SU-DHL-6 (cell line): Measurements from ENCODE around the gene LILRB3.
"Not testable (repeated sequence)": the region's sequence is repeated elsewhere in the genome, so short reads cannot be mapped to it uniquely, and the experiment has no call there.

Experiments used
- H2AFZ ChIP-seq: fragments of 200-600 bp; sonication (generic); 2 replicates; pipeline ENCODE4 v1.6.1; 2014; ENCODE audit warnings: low read depth, mild to moderate bottlenecking, moderate library complexity, mixed read lengths, antibody characterized with exemption, low read length; ENCODE audit not compliant: severe bottlenecking
- H3F3A ChIP-seq: fragments of 200-600 bp; shearing (Covaris generic); 2 replicates; pipeline ENCODE4 v1.6.0; 2016; ENCODE audit warnings: antibody characterized with exemption, mild to moderate bottlenecking; ENCODE audit not compliant: insufficient read depth
- H3K27ac ChIP-seq: fragments of 200-600 bp; sonication (generic); 2 replicates; pipeline ENCODE4 v1.5.1; 2016; ENCODE audit warnings: low read depth, mild to moderate bottlenecking, low read length, moderate library complexity, mixed read lengths
- H3K27me3 ChIP-seq: fragments of 200-600 bp; sonication (generic), shearing (Covaris generic); 2 replicates; pipeline ENCODE4 v1.6.0; 2014; ENCODE audit warnings: mild to moderate bottlenecking, low read length
- H3K36me3 ChIP-seq: fragments of 200-600 bp; sonication (generic); 2 replicates; pipeline ENCODE4 v1.6.1; 2014; ENCODE audit warnings: mild to moderate bottlenecking, low read length, mixed read lengths
- H3K4me2 ChIP-seq: fragments of 300-600, 200-600 bp; shearing (Covaris generic), sonication (generic); 2 replicates; pipeline ENCODE4 v1.6.0; 2014; ENCODE audit warnings: low read length, low read depth, mild to moderate bottlenecking; ENCODE audit not compliant: poor library complexity, severe bottlenecking
- H3K4me3 ChIP-seq: fragments of 200-600 bp; sonication (generic); 2 replicates; pipeline ENCODE4 v1.5.1; 2014; ENCODE audit warnings: antibody characterized with exemption, low read length, mild to moderate bottlenecking, mixed read lengths; ENCODE audit not compliant: insufficient read depth, poor library complexity, severe bottlenecking
- H3K79me2 ChIP-seq: fragments of 200-600 bp; sonication (generic); 2 replicates; pipeline ENCODE4 v1.6.1; 2014; ENCODE audit warnings: mild to moderate bottlenecking, low read length, moderate library complexity; ENCODE audit not compliant: insufficient read depth
- H3K9ac ChIP-seq: fragments of 200-600 bp; sonication (generic); 2 replicates; pipeline ENCODE4 v1.7.0; 2014; ENCODE audit warnings: mild to moderate bottlenecking, low read length
- H3K9me2 ChIP-seq: fragments of 200-600 bp; sonication (generic); replicated peaks from 2 replicates; pipeline ENCODE4 v1.6.1; 2014; ENCODE audit warnings: low read length; ENCODE audit not compliant: insufficient read depth
- H3K9me3 ChIP-seq: fragments of 200-600 bp; sonication (generic); 2 replicates; pipeline ENCODE4 v1.6.1; 2014; ENCODE audit warnings: low read length, mixed read lengths; ENCODE audit not compliant: insufficient read depth
- H4K20me1 ChIP-seq: fragments of 200-600 bp; sonication (generic); 2 replicates; pipeline ENCODE4 v1.6.1; 2014; ENCODE audit warnings: low read depth, mild to moderate bottlenecking, antibody characterized with exemption, low read length, moderate library complexity, mixed read lengths
- CTCF ChIP-seq: fragments of 200-600 bp; sonication (generic); IDR thresholded peaks from one replicate; pipeline ENCODE4 v1.5.1; 2017; ENCODE audit warnings: antibody characterized with exemption, mild to moderate bottlenecking, low read length, moderate library complexity; ENCODE audit not compliant: insufficient read depth, poor library complexity, severe bottlenecking
- EZH2phosphoT487 ChIP-seq: fragments of 200-600 bp; sonication (generic), shearing (Covaris generic); conservative IDR thresholded peaks from 2 replicates; pipeline ENCODE4 v1.6.1; 2018; ENCODE audit warnings: mild to moderate bottlenecking, antibody characterized with exemption, low read length, moderate library complexity, mixed read lengths

The LILRB3 gene

DNA sequence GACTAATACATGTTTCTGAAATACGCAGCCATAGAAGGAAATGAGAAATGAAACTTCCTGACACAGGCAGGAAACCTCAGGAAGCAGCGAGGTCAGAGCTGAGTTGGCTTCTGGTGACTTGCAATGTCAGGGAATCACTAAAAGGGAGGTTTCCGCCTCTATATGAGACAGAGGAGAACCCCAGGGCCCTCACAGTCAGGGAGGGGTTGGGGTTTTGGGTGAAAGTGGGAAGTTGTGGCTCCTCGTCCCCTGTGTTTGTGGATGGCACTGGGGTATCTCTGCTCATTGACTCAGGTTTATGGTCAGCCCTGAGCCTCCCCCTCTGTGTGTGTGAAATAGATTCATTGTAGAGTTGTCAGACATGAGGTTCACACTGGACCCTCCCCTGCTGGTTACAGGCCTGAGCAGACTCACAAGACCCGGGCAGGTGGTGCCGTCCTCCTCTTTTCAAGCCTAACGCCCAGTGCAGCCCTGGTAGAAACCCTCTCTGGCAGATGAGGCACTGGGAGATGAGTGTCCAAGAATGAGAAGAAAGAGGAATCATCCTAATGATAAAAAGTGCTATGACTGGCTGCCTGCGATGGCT lies 25.3 kb upstream of the LILRB3 start:
- Histone ChIP-seq H3K4me3 (no peak overlapping the region), H3K36me3 (no peaks in the 10 kb centered on the region), H4K20me1 (no peaks in the 10 kb centered on the region), H3K4me2 (no peak overlapping the region), H3F3A (no peaks in the 10 kb centered on the region), H3K9ac (no peak overlapping the region), H3K79me2 (no peaks in the 10 kb centered on the region), H3K9me2 (no peaks in the 10 kb centered on the region), H3K27me3 (no peaks in the 10 kb centered on the region), H3K27ac (no peak overlapping the region), H2AFZ (no peak overlapping the region), H3K9me3 (no peaks in the 10 kb centered on the region)
- TF ChIP-seq EZH2phosphoT487: no peak
- no peak for TF ChIP-seq CTCF

DNA sequence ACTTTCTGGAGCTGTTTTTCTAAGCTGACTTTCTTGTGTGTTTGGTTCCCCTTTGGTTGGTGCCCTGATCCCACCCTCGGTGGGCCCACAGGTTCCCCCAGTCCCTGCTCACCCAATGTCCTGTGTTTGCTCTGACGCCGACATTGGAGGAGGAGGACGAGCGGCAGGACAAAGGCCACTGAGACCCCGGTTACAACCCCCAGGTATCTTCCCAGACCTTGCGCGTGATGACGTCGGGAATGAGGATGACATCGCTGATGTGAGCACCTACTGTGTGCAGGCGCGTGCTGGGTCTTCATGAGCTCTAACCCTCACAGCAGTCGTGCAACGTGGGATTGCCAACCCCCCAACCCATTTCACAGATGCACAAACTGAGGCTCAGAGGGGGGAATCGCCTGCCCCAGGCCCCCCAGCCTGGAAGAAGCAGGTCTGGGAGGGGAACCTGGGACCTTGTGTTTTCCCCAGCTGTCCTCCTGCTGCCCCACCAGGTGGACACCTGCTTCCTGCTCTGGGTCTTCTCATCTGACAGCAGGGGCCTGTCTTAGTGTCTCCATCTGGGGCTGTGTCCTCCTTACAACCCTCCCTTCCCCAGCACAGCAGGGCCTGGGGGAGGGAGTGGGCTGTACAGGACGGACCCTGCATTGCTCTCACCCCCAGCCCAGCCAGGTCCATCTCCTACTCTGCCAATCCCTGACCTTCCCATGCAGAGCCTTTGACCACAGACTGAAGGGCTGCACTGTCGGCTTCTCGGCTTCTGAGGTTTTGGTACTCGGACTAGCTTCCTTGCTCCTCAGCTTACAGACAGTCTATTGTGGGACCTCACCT lies 24.5 kb upstream of the LILRB3 start:
- Histone ChIP-seq H3K27me3 (no peaks in the 10 kb centered on the region), H3K4me2 (no peak overlapping the region), H3F3A (no peaks in the 10 kb centered on the region), H2AFZ (no peak overlapping the region), H3K36me3 (no peaks in the 10 kb centered on the region), H3K79me2 (no peaks in the 10 kb centered on the region), H3K9ac (no peak overlapping the region), H3K9me3 (no peaks in the 10 kb centered on the region), H4K20me1 (no peaks in the 10 kb centered on the region), H3K27ac (no peak overlapping the region), H3K9me2 (no peaks in the 10 kb centered on the region), H3K4me3 (no peak overlapping the region)
- no peak for TF ChIP-seq CTCF
- no peak for TF ChIP-seq EZH2phosphoT487

GRCh38 chr19:54245936-54246335 lies 23.1 kb upstream of the LILRB3 start:
- TF ChIP-seq EZH2phosphoT487 (no peak), CTCF (no peak)
- no peak overlapping the region for H3K27ac ChIP-seq
- no peaks in the 10 kb centered on the region for H3F3A ChIP-seq
- no peaks in the 10 kb centered on the region for H3K27me3 ChIP-seq
- H3K9me2 ChIP-seq: no peaks in the 10 kb centered on the region
- H3K79me2 ChIP-seq: no peaks in the 10 kb centered on the region
- H3K4me3 ChIP-seq: no peak overlapping the region
- no peaks in the 10 kb centered on the region for H3K9me3 ChIP-seq
- no peak overlapping the region for H2AFZ ChIP-seq
- no peaks in the 10 kb centered on the region for H4K20me1 ChIP-seq
- no peak overlapping the region for H3K9ac ChIP-seq
- no peaks in the 10 kb centered on the region for H3K36me3 ChIP-seq
- H3K4me2 ChIP-seq: no peak overlapping the region

DNA sequence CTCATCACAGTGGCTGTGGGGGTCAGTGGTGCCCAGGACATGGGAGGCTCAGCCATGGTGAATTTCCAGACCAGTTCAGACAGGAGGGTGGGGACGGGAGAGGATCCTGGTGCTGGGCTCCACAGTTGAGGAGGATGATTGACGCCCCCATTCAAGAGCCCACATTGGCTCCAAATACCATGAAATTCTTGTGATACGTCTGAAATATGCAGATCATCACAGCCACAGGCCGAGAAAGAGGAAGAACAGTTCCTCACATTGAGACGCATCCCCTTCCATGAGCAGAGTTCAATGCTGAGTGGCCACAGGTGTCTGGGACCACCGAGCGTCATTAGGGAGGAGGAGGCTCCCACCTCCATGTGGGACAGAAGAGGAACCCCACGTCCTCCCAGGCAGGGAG lies 21.0 kb upstream of the LILRB3 start:
- not testable (repeated sequence) for H3K27ac ChIP-seq, H3K27me3 ChIP-seq, H3K79me2 ChIP-seq, H3K9ac ChIP-seq, H3K9me3 ChIP-seq, H3K9me2 ChIP-seq, H3K4me2 ChIP-seq, H3K36me3 ChIP-seq, H2AFZ ChIP-seq, H3K4me3 ChIP-seq, H4K20me1 ChIP-seq, H3F3A ChIP-seq

DNA sequence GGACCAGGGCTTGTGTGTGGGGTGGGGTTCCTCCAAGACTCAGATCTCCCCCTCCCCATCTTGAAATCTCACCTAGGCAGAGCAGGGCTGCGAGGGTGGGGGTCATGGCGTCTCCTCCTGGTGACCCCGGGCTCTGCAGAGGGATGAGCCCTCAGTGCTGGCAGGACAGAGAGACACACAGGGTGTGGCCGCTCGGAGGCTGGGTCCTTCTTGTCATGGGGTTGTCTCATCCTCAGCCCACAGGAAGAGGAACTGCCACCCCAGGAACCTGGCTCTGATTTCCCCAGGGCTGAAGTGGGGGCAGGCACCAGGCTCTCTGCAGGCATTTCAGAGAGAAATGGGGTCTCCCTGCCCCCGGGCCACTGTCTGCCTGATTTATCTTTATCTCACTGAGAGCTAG lies 19.8 kb upstream of the LILRB3 start, which contains the start of gene LILRA6:
Gene LILRA6, minus strand, starts transcription at position 145 of the 400 bp plus-strand sequence.
- H2AFZ ChIP-seq, H3K4me2 ChIP-seq, H3K27me3 ChIP-seq, H3K4me3 ChIP-seq, H4K20me1 ChIP-seq, H3K79me2 ChIP-seq, H3K9me3 ChIP-seq, H3K27ac ChIP-seq, H3K36me3 ChIP-seq, H3F3A ChIP-seq, H3K9ac ChIP-seq, H3K9me2 ChIP-seq: not testable (repeated sequence)
